Measurements from ENCODE around the gene PRH2. TPM values are rescaled to one million over a fixed set of nuclear protein-coding genes. Genes with fewer than 3 reads are reported as not detected.

The PRH2 gene
- total RNA-seq (2021) (0.52 TPM in 1 of 3 replicates, not detected in the others), Bru-seq, nascent RNA (not detected)
- long read RNA-seq, experiment 1 = 0 reads
- long read RNA-seq, experiment 2 = 0 reads
- long read RNA-seq, experiment 3 = 0 reads

DNA sequence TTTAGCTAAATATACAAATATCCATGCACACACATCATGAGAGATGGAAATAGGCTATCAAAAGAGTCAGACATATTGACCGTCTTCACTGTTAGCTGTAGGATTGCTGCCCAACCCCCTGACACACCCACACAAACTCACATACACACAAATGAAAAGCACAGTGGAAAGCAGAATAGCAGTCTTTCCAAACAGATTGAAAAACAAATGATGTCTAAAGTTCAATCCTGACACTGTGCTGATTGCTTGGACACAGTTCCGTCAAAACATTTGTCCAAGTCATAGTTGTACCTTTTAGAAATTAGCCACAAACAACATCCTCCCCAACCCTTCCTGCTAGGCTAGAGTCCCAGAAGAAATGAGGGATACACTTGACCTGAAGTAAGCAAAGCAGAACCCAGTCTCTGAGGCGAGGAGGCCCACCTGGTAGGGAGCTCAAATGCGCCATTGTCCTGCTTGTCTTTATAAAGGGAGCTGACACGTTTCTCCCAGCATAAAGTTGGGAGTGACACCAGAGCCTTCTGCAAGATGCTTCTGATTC, at the start of gene PRH2:
TSS of gene PRH2 (plus strand) at position 491 of the 541 bp plus-strand sequence. CDS start at position 529, 38 bp downstream.
- ATAC-seq (no peak), DNase-seq (ENCODE audit: low spot score) (no peak)
- POLR2A ChIA-PET = no interaction called here
- Mint-ChIP-seq H3K4me3 (no peak within 1 kb of the TSS), H3K27ac (no peak within 1 kb of the TSS), H3K36me3 (0 out of 2 replicates have a peak, but pooled peaks cover 3% of the 10 kb centered on the region), H3K9me3 (peaks cover 5% of the 10 kb centered on the region), H3K27me3 (ENCODE audit: low read depth) (no peaks in the 10 kb centered on the region), H3K4me1 (no peaks in the 10 kb centered on the region)
- TF ChIP-seq SP1 (CRISPR knock-in tag; conservative IDR thresholded peaks at IDR 0.05) = no peak
- TF ChIP-seq ELF4 (CRISPR knock-in tag; IDR thresholded peaks at IDR 0.05; ENCODE audit: low read depth) = no peak
- no peak for TF ChIP-seq PRRX2 (CRISPR knock-in tag; IDR thresholded peaks at IDR 0.05)
- no peak for TF ChIP-seq FOXP1 (CRISPR knock-in tag; IDR thresholded peaks at IDR 0.05; ENCODE audit: borderline replicate concordance)
- no peak for TF ChIP-seq TEAD1 (CRISPR knock-in tag; IDR thresholded peaks at IDR 0.05)
- TF ChIP-seq TEAD4 (CRISPR knock-in tag; IDR thresholded peaks at IDR 0.05) = no peak
- TF ChIP-seq, protein P1, sequence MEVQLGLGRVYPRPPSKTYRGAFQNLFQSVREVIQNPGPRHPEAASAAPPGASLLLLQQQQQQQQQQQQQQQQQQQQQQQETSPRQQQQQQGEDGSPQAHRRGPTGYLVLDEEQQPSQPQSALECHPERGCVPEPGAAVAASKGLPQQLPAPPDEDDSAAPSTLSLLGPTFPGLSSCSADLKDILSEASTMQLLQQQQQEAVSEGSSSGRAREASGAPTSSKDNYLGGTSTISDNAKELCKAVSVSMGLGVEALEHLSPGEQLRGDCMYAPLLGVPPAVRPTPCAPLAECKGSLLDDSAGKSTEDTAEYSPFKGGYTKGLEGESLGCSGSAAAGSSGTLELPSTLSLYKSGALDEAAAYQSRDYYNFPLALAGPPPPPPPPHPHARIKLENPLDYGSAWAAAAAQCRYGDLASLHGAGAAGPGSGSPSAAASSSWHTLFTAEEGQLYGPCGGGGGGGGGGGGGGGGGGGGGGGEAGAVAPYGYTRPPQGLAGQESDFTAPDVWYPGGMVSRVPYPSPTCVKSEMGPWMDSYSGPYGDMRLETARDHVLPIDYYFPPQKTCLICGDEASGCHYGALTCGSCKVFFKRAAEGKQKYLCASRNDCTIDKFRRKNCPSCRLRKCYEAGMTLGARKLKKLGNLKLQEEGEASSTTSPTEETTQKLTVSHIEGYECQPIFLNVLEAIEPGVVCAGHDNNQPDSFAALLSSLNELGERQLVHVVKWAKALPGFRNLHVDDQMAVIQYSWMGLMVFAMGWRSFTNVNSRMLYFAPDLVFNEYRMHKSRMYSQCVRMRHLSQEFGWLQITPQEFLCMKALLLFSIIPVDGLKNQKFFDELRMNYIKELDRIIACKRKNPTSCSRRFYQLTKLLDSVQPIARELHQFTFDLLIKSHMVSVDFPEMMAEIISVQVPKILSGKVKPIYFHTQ (CRISPR knock-in tag; IDR thresholded peaks at IDR 0.05) = no peak
- TF ChIP-seq, protein P2, sequence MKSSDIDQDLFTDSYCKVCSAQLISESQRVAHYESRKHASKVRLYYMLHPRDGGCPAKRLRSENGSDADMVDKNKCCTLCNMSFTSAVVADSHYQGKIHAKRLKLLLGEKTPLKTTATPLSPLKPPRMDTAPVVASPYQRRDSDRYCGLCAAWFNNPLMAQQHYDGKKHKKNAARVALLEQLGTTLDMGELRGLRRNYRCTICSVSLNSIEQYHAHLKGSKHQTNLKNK (CRISPR knock-in tag; IDR thresholded peaks at IDR 0.05) = no peak
- no peak for TF ChIP-seq NFATC4 (CRISPR knock-in tag; IDR thresholded peaks at IDR 0.05)
- CTCF ChIA-PET = no interaction called here

DNA sequence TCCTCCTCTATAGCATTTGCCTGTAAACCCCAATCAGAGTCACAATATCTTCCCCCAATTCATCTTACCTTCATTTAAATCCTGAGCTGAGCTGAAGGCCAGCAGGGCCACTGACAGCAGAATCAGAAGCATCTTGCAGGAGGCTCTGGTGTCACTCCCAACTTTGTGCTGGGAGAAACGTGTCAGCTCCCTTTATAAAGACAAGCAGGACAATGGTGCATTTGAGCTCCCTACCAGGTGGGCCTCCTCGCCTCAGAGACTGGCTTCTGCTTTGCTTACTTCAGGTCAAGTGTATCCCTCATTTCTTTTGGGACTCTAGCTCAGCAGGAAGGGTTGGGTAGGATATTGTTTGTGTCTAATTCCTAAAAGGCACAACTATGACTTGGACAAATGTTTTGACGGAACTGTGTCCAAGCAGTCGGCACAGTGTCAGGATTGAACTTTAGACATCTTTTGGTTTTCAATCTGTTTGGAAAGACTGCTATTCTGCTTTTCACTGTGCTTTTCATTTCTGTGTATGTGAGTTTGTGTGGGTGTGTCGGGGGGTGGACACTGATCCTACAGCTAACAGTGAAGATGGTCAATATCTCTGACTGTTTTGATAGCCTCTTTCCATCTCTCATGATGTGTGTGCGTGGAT, 44.8 kb upstream of the PRH2 start, which contains the start of gene PRH1:
TSS of gene PRH1 (minus strand) at position 170 of the 640 bp plus-strand sequence. CDS start at position 132, 38 bp downstream.
- Mint-ChIP-seq H3K9me3 (no peaks in the 10 kb centered on the region), H3K27me3 (ENCODE audit: low read depth) (no peaks in the 10 kb centered on the region; the same call in 1 of the 2 replicates), H3K4me3 (no peak within 1 kb of the TSS), H3K27ac (no peak within 1 kb of the TSS), H3K4me1 (peaks cover 11% of the 10 kb centered on the region), H3K36me3 (peaks cover 4% of the 10 kb centered on the region; the same call in 1 of the 2 replicates)
- ChIA-PET POLR2A (no interaction called here), CTCF (no interaction called here)
- no peak for ATAC-seq
- TF ChIP-seq MXD4 (CRISPR knock-in tag; IDR thresholded peaks at IDR 0.05; ENCODE audit: borderline replicate concordance) (no peak), ZNF219 (CRISPR knock-in tag; IDR thresholded peaks at IDR 0.05; ENCODE audit: borderline replicate concordance) (no peak), PRRX2 (CRISPR knock-in tag; IDR thresholded peaks at IDR 0.05) (no peak)
- TF ChIP-seq, protein P1 (CRISPR knock-in tag; IDR thresholded peaks at IDR 0.05) = no peak
- TF ChIP-seq, protein P3, sequence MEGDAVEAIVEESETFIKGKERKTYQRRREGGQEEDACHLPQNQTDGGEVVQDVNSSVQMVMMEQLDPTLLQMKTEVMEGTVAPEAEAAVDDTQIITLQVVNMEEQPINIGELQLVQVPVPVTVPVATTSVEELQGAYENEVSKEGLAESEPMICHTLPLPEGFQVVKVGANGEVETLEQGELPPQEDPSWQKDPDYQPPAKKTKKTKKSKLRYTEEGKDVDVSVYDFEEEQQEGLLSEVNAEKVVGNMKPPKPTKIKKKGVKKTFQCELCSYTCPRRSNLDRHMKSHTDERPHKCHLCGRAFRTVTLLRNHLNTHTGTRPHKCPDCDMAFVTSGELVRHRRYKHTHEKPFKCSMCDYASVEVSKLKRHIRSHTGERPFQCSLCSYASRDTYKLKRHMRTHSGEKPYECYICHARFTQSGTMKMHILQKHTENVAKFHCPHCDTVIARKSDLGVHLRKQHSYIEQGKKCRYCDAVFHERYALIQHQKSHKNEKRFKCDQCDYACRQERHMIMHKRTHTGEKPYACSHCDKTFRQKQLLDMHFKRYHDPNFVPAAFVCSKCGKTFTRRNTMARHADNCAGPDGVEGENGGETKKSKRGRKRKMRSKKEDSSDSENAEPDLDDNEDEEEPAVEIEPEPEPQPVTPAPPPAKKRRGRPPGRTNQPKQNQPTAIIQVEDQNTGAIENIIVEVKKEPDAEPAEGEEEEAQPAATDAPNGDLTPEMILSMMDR (IDR thresholded peaks at IDR 0.05) = no peak
- DNase-seq (ENCODE audit: low spot score) = no peak

DNA sequence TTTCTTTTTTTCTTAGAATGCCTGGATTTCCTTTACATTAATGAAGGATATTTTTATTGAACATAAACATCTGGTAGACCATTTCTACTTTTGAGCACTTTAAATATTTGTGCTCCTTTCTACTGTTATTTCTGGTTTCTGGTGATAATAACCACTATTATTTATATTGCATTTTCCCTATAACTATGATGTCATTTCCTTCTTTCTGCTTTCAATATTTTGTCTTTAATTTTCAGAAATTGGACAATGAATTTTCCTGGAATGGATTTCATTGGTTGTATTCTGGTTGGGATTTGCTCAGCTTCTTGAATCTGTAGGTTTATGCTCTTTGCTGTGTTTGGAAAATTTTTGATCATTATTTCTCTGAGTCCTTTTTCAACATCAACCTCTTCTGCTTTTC, 39.8 kb upstream of the PRH2 start:
- Mint-ChIP-seq H3K27me3 (ENCODE audit: low read depth) (no peaks in the 10 kb centered on the region; the same call in 1 of the 2 replicates), H3K4me3 (no peak overlapping the region), H3K27ac (no peak overlapping the region), H3K9me3 (no peaks in the 10 kb centered on the region), H3K36me3 (no peaks in the 10 kb centered on the region), H3K4me1 (peaks cover 19% of the 10 kb centered on the region)
- ATAC-seq (no peak), DNase-seq (ENCODE audit: low spot score) (no peak)
- POLR2A ChIA-PET = no interaction called here
- CTCF ChIA-PET = interaction anchor here (1.6 kb wide), 1 partner anchor 310 kb away, joined by 3 read pairs; no protein-coding TSS in a partner anchor
- TF ChIP-seq, protein P1 (CRISPR knock-in tag; IDR thresholded peaks at IDR 0.05) = no peak
- no peak for TF ChIP-seq GABPB1 (CRISPR knock-in tag; IDR thresholded peaks at IDR 0.05)
- TF ChIP-seq RORB (CRISPR knock-in tag; IDR thresholded peaks at IDR 0.05) = no peak
- TF ChIP-seq CREB1 (CRISPR knock-in tag; IDR thresholded peaks at IDR 0.05) = no peak

All from WTC11 (cell line).